GM10266 (cell line): ENCODE data around the gene HECW1.

Experiments
- DNase-seq: peaks from one replicate; pipeline ENCODE4 v3.0.0; 2012; ENCODE audit errors: extremely low spot score
- CTCF ChIP-seq: IDR thresholded peaks from 2 replicates; pipeline ENCODE4 v1.5.1; 2012; ENCODE audit warnings: mild to moderate bottlenecking, low read depth; ENCODE audit not compliant: control insufficient read depth, insufficient read depth; ENCODE audit errors: missing control alignments

The HECW1 gene

GRCh38 chr7:43164757-43165156 is 52.3 kb downstream of the HECW1 start:
- DNase-seq = peak; percentile 63
- no peak for TF ChIP-seq CTCF

- no peak for TF ChIP-seq CTCF
- no peak for DNase-seq
These were observed 54.2 kb downstream of the HECW1 start for GRCh38 chr7:43166686-43167085.

GRCh38 chr7:43169076-43169475 is 56.6 kb downstream of the HECW1 start:
- TF ChIP-seq CTCF = no peak
- no peak for DNase-seq

- no peak for DNase-seq
- no peak for TF ChIP-seq CTCF
These were observed 58.1 kb downstream of the HECW1 start for GRCh38 chr7:43170571-43170970.

GRCh38 chr7:43175570-43176200 is 63.2 kb downstream of the HECW1 start:
- TF ChIP-seq CTCF = no peak
- DNase-seq = no peak

GRCh38 chr7:43179393-43179792 is 66.9 kb downstream of the HECW1 start:
- TF ChIP-seq CTCF = no peak
- DNase-seq = no peak

- TF ChIP-seq CTCF = no peak
- DNase-seq = no peak
These were observed 80.5 kb downstream of the HECW1 start for GRCh38 chr7:43192806-43193460.
